Umbilical cord (tissue), 2 donors: ENCODE data around the gene TAMM41. TPM values are rescaled to one million over a fixed set of nuclear protein-coding genes. Genes with fewer than 3 reads are reported as not detected.
"Not testable (repeated sequence)": the region's sequence is repeated elsewhere in the genome, so short reads cannot be mapped to it uniquely, and the experiment has no call there.

Experiments used
- DNase-seq: peaks from one replicate; pipeline ENCODE4 v3.0.0-alpha.2; 2015; ENCODE audit warnings: low spot score
- total RNA-seq: library from RNA; depleted of rRNA; stranded (reverse); fragments of >200 nt; gene quantifications from one replicate; pipeline ENCODE4 v1.2.3, GENCODE V29; 2014; ENCODE audit warnings: low replicate concordance; ENCODE audit not compliant: insufficient read depth

The TAMM41 gene
- total RNA-seq, 1 donor from 2014 or later: 22.9 TPM

DNA sequence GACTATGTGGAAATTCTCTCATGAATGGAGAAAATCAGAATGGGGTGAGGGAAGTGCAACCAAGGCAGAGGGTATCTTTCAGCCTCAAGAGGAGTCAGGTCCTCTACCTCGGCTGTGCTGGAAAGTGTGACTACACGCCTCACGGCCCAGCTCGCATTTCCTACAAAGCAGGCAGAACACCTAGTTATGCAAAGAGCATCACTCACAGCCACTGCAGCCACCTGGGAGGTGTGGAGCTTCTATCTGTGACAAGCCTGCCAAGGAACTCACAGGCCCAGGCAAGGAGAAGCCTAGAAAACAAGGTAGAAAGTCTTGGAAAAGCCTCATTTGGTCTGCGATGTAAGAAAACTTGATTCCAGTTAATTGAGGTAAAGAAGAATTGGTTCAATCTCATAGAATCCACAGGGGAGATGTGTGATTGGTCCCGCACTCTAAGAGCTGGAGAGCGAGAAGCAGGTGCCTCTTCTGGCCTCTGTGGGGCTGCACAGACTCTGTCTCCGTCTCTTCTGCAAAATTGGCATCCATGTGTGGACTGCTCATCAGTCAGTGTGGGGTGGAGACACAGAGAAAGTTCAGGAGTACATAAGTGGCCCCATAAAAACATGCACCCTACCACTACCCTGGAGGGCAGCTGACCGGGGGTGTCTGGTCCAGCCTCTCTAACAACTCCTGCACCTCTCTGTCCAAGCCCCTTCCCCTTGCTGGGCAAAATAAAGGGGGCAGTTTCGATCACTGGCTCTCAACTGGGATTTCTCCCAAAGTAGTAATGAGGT is 76.8 kb downstream of the TAMM41 start:
- DNase-seq: no peak

- no peak for DNase-seq
These were observed 78.1 kb downstream of the TAMM41 start for GRCh38 chr3:11768604-11769003.

DNA sequence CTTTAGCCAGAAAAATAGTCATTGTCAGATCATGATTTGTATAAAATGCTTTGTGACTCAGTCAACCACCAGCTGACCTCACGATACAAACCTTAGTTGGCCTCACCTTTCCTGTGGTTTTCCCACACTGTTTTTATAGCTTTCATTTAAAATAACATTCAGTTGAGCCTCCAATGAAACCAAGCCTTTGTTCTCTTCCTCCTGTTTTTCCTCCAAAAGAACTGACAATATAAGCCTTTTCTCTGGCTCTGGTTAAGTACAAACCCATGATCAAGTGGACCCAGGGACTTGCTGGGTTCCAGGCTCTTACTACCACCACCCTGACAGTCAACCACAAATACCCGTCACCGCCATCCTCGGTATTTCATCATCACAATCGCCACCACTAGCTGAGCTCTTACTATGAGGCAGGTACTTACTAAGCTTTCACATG is 81.7 kb downstream of the TAMM41 start:
- peak; percentile 16 for DNase-seq

DNA sequence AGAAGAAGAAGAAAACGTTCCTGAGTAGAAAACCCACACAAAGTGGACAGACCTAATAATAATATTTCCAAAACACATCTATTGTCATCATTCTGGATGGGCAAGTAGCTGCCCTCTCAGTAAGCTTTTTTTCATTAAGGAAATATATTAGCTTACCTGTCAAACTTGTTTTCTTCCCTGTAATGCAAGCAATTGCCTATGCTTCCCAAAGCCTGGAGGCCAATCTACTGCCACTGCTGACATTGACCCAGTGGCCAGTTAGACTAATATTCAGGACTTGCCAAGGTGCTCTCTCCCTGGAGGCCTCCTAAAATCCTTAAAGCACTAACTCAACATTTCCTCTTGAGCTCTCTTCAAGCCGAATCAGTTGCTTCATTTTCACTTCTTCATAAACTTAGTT is 86.7 kb downstream of the TAMM41 start:
- DNase-seq: no peak

DNA sequence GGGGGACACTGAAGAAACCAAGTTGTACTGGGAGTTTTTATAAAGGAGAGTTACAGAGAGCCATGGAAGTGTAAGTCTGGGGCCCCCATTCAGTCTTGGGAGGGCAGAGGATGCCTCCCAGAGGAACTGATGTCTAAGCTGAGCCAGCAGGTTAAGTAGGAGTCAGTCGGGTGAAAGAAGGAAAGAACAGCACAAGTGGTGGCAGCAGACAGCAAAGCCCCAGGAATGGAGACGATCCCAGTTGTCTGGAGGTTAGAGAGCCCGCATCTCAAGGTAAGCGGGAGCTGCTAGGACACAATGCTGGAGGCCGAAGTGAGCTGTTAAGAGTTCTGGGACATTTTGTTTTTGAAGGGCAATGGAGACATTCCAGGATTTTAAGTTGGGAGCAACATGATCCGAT is 88.8 kb downstream of the TAMM41 start:
- DNase-seq: no peak

DNA sequence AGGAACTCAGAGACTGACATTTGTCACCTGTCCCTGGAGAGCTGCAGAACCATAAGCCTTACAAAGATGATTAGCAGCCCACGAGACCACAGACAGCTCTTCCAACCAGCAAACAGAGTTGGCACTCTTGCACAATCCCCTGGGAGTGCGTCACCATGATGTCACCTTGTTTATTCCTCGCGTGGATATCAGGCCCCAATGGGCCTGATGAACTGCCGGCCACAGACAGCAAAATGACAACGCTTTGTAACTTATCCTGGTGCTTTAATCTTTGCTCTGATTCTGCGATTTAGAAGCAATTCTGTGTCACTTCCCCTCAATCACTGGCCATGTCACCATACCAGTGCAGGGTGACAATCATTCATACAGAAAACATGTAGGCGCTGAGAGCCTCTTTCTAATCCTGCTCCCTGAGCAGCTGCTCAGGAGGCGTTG is 89.2 kb downstream of the TAMM41 start:
- DNase-seq: no peak

GRCh38 chr3:11755276-11755675 is 91.4 kb downstream of the TAMM41 start:
- peak; percentile 19 for DNase-seq

GRCh38 chr3:11752254-11752653 is 94.4 kb downstream of the TAMM41 start:
- DNase-seq: not testable (repeated sequence)

- not testable (repeated sequence) for DNase-seq
These were observed 98.4 kb downstream of the TAMM41 start for GRCh38 chr3:11748306-11748705.

Other genes starting within 250 kb of the TAMM41 start
- gene VGLL4, start 203.0 kb downstream of the TAMM41 start, total RNA-seq: 122 TPM
- gene SYN2, start 157.5 kb upstream of the TAMM41 start, total RNA-seq: 2.4 TPM